Middle frontal gyrus (tissue), 1 donor: Measurements from ENCODE around the gene NAIF1.
"Not testable (repeated sequence)": the region's sequence is repeated elsewhere in the genome, so short reads cannot be mapped to it uniquely, and the experiment has no call there.

ENCODE experiments used
- DNase-seq: peaks from one replicate; pipeline ENCODE4 v3.0.0-alpha.2; 2015; ENCODE audit warnings: low spot score; ENCODE audit errors: extremely low spot score

NAIF1 gene

GRCh38 chr9:128066713-128067644 is at the start of gene NAIF1:
TSS of gene NAIF1 (minus strand) at chr9:128067320. CDS start at chr9:128067101, 219 bp downstream.
- peak; percentile 99 for DNase-seq

GRCh38 chr9:128116104-128117083 is 49.3 kb upstream of the NAIF1 start:
- DNase-seq = no peak

- DNase-seq = no peak
Observed at GRCh38 chr9:128115187-128116103, 48.3 kb upstream of the NAIF1 start.

GRCh38 chr9:128114326-128115186 is 47.4 kb upstream of the NAIF1 start:
- DNase-seq = no peak

- DNase-seq = no peak
Observed at GRCh38 chr9:128113526-128114325, 46.6 kb upstream of the NAIF1 start.

GRCh38 chr9:128111726-128112125 is 44.6 kb upstream of the NAIF1 start:
- not testable (repeated sequence) for DNase-seq

GRCh38 chr9:128109050-128109709 is 42.1 kb upstream of the NAIF1 start:
- DNase-seq = no peak

- no peak for DNase-seq
Observed at GRCh38 chr9:128108269-128109049, 41.3 kb upstream of the NAIF1 start.

- no peak for DNase-seq
Observed at GRCh38 chr9:128107468-128108268, 40.5 kb upstream of the NAIF1 start.

GRCh38 chr9:128106940-128107467 is 39.9 kb upstream of the NAIF1 start:
- no peak for DNase-seq

- no peak for DNase-seq
Observed at GRCh38 chr9:128106181-128106939, 39.2 kb upstream of the NAIF1 start.

- DNase-seq = no peak
Observed at GRCh38 chr9:128105538-128106175, 38.5 kb upstream of the NAIF1 start.

GRCh38 chr9:128104171-128104618 is 37.1 kb upstream of the NAIF1 start:
- no peak for DNase-seq

GRCh38 chr9:128103589-128103962 is 36.5 kb upstream of the NAIF1 start:
- no peak for DNase-seq

GRCh38 chr9:128102861-128103588 is 35.9 kb upstream of the NAIF1 start:
- DNase-seq = no peak
